Neuron (in vitro differentiated cells): Measurements from ENCODE around the gene C5orf22.
A peak's percentile ranks its signal among the peaks of the same experiment; 100 is the strongest.
"Not testable (repeated sequence)": the region's sequence is repeated elsewhere in the genome, so short reads cannot be mapped to it uniquely, and the experiment has no call there.

Source experiments
- H2AFZ ChIP-seq: one replicate; pipeline ENCODE4 v1.6.1; 2013; ENCODE audit warnings: low read depth, mild to moderate bottlenecking, inconsistent platforms, low read length, moderate library complexity
- H3K27me3 ChIP-seq: one replicate; pipeline ENCODE4 v1.6.1; 2013; ENCODE audit warnings: low read length; ENCODE audit not compliant: insufficient read depth
- H3K36me3 ChIP-seq: one replicate; pipeline ENCODE4 v1.6.1; 2013; ENCODE audit warnings: low read length; ENCODE audit not compliant: insufficient read depth
- H3K4me1 ChIP-seq: one replicate; pipeline ENCODE4 v1.6.1; 2013; ENCODE audit warnings: low read length; ENCODE audit not compliant: insufficient read depth
- H3K4me3 ChIP-seq: 2 replicates; pipeline ENCODE4 v1.5.1; 2013; ENCODE audit warnings: mild to moderate bottlenecking, low read length, moderate library complexity
- H3K9me3 ChIP-seq: one replicate; pipeline ENCODE4 v1.6.1; 2013; ENCODE audit warnings: low read length

The C5orf22 gene

GRCh38 chr5:31523041-31523440, 9.1 kb upstream of the C5orf22 start:
- no peaks in the 10 kb centered on the region for H3K4me1 ChIP-seq
- no peaks in the 10 kb centered on the region for H3K9me3 ChIP-seq
- peaks cover 81% of the 10 kb centered on the region for H3K36me3 ChIP-seq
- no peaks in the 10 kb centered on the region for H3K27me3 ChIP-seq
- no peak overlapping the region for H2AFZ ChIP-seq
- H3K4me3 ChIP-seq, result no peak overlapping the region

DNA sequence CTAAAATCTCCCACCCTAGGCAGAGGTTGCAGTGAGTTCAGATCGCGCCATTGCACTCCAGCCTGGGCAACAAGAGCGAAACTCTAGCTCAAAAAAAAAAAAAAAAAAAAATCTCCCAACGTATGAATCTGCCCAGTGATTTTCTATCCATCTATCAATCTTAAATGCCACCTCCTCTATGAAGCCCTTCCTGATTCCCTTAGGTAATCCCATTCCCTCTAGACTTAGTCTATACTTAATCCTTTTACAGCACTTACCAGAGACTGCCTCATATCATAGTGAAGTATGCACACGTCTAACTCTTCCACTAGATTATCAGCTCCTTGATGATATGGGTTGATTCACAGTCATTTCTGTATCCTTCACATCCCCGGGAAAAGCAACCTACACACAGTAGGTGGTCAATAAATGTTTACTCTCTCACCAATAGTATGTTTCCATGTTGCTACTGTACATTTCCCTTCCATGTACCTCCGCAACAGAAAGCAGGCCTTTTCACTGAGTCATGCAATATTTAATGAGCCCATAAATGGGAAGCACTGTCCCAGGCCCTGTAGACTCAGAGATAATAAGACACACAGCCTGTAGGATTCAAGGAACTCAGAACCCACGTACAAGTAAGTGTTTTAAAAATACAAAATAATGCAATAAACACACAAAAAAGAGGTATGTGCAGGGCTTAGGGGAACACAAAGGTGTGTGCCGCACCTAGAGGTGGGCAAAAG, 1.4 kb upstream of the C5orf22 start:
- Histone ChIP-seq H3K36me3 (peaks cover 57% of the 10 kb centered on the region), H3K4me1 (peaks cover 28% of the 10 kb centered on the region), H3K9me3 (no peaks in the 10 kb centered on the region), H3K27me3 (no peaks in the 10 kb centered on the region), H2AFZ (peak overlapping the region; percentile 81), H3K4me3 (peak overlapping the region; percentile 78)

DNA sequence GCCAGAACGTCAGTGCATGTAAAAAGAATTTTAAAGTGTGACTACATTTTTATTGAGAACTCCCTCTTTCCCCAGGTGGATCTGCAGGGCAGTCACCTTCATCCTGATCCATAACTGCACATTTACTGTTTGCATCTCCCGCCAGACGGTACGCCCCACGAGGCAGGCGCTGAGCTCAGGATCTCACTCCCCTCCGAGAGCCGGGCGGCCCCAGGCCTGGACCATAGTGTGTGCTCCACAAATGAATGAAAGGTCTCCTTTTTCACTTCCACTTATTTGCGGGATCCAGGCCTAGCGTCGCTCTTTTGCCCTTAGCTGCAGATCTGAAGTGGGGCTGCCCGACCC, 586 bp upstream of the C5orf22 start:
- peak overlapping the region; percentile 81 for H2AFZ ChIP-seq
- H3K27me3 ChIP-seq, result no peaks in the 10 kb centered on the region
- H3K9me3 ChIP-seq, result no peaks in the 10 kb centered on the region
- H3K4me3 ChIP-seq, result peak overlapping the region; percentile 78
- H3K36me3 ChIP-seq, result peaks cover 53% of the 10 kb centered on the region
- H3K4me1 ChIP-seq, result peaks cover 28% of the 10 kb centered on the region

- Histone ChIP-seq H3K36me3 (peaks cover 52% of the 10 kb centered on the region), H3K9me3 (no peaks in the 10 kb centered on the region), H3K4me3 (no peak overlapping the region), H3K27me3 (no peaks in the 10 kb centered on the region), H3K4me1 (peaks cover 41% of the 10 kb centered on the region), H2AFZ (no peak overlapping the region)
Observed at GRCh38 chr5:31534527-31535046, 2.5 kb downstream of the C5orf22 start.

- H2AFZ ChIP-seq, result no peak overlapping the region
- no peaks in the 10 kb centered on the region for H3K27me3 ChIP-seq
- H3K9me3 ChIP-seq, result no peaks in the 10 kb centered on the region
- peaks cover 72% of the 10 kb centered on the region for H3K36me3 ChIP-seq
- H3K4me3 ChIP-seq, result no peak overlapping the region
- H3K4me1 ChIP-seq, result peaks cover 24% of the 10 kb centered on the region
Observed at GRCh38 chr5:31536873-31537272, 4.8 kb downstream of the C5orf22 start.

DNA sequence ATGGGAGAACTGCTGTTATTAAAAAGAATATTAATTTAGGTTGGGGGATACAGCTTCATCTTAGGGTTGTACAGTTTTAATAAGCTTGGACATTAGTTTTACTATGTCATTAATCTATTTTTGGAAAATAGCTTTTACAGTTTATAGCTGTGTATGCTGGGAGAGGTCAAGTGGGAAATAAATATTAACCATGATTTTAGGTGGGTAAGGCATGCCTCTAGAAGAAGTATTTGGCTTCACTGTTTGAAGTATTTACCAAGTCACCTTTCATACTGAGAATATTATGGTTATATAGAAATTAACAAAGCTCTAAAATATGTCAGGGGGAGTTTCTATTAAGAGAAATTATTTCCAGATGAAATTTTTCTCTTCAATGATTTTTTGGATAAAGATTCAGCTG, 5.2 kb downstream of the C5orf22 start:
- Histone ChIP-seq H3K4me1 (peaks cover 24% of the 10 kb centered on the region), H2AFZ (no peak overlapping the region), H3K36me3 (peaks cover 73% of the 10 kb centered on the region), H3K27me3 (no peaks in the 10 kb centered on the region), H3K9me3 (no peaks in the 10 kb centered on the region), H3K4me3 (no peak overlapping the region)

GRCh38 chr5:31537851-31538250, 5.8 kb downstream of the C5orf22 start:
- Histone ChIP-seq H3K9me3 (no peaks in the 10 kb centered on the region), H3K4me1 (peaks cover 24% of the 10 kb centered on the region), H2AFZ (no peak overlapping the region), H3K36me3 (peaks cover 75% of the 10 kb centered on the region), H3K27me3 (no peaks in the 10 kb centered on the region), H3K4me3 (no peak overlapping the region)

GRCh38 chr5:31549114-31549513, 17.0 kb downstream of the C5orf22 start:
- not testable (repeated sequence) for H2AFZ ChIP-seq, H3K4me3 ChIP-seq, H3K27me3 ChIP-seq, H3K4me1 ChIP-seq, H3K9me3 ChIP-seq
- peaks cover 66% of the 10 kb centered on the region for H3K36me3 ChIP-seq

DNA sequence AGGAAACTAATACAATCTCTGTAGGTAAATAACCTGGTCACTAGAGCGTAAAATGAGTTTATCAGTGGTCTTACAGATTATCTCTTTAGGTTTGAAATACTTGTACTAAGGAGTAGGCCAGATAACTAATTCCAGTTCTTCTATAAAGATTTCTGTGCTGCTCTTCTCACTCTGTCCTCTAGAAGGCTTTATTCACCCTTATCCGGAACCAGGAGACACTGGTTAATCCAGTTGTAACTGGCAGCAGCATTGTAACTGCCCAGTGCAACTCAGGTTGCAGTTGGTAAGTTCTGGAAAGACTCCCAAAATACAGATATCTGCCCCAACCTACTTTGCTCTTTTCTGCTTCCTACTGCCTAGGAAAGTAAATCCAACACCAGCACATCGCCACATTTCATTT, 19.8 kb downstream of the C5orf22 start:
- Histone ChIP-seq H2AFZ (no peak overlapping the region), H3K4me1 (no peaks in the 10 kb centered on the region), H3K4me3 (no peak overlapping the region), H3K27me3 (no peaks in the 10 kb centered on the region), H3K9me3 (peaks cover 2% of the 10 kb centered on the region), H3K36me3 (peaks cover 54% of the 10 kb centered on the region)

DNA sequence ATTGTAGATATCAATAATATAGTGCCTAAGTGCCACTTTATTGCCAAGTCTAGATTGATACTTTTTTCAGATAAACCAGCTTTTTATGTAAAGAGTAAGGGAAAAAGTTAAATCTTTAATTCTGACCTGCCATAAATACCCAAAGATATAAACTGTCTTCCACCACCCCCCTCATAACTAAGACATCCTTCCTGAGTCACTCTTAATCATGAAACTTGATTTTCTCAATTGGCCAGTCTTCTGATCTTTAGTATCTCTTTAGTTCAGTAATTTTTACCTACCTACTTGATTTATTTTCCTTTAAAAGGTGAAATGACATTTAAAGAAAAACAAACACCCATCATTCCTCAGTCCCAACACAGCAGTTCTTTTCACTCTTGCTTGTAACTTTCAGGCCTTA, 21.8 kb downstream of the C5orf22 start:
- Histone ChIP-seq H3K4me3 (no peak overlapping the region), H2AFZ (no peak overlapping the region), H3K27me3 (no peaks in the 10 kb centered on the region), H3K36me3 (peaks cover 43% of the 10 kb centered on the region), H3K9me3 (no peaks in the 10 kb centered on the region), H3K4me1 (no peaks in the 10 kb centered on the region)

GRCh38 chr5:31554552-31554951, 22.5 kb downstream of the C5orf22 start:
- H3K27me3 ChIP-seq, result no peaks in the 10 kb centered on the region
- H2AFZ ChIP-seq, result no peak overlapping the region
- no peaks in the 10 kb centered on the region for H3K4me1 ChIP-seq
- H3K9me3 ChIP-seq, result no peaks in the 10 kb centered on the region
- H3K36me3 ChIP-seq, result peaks cover 40% of the 10 kb centered on the region
- no peak overlapping the region for H3K4me3 ChIP-seq

- Histone ChIP-seq H3K4me1 (no peaks in the 10 kb centered on the region), H3K27me3 (no peaks in the 10 kb centered on the region), H3K36me3 (peaks cover 33% of the 10 kb centered on the region), H3K4me3 (no peak overlapping the region), H3K9me3 (no peaks in the 10 kb centered on the region), H2AFZ (no peak overlapping the region)
Observed at GRCh38 chr5:31556461-31556860, 24.4 kb downstream of the C5orf22 start.

- peaks cover 2% of the 10 kb centered on the region for H3K9me3 ChIP-seq
- peaks cover 2% of the 10 kb centered on the region for H3K36me3 ChIP-seq
- no peak overlapping the region for H3K4me3 ChIP-seq
- H2AFZ ChIP-seq, result no peak overlapping the region
- no peaks in the 10 kb centered on the region for H3K27me3 ChIP-seq
- no peaks in the 10 kb centered on the region for H3K4me1 ChIP-seq
Observed at GRCh38 chr5:31559942-31560341, 27.8 kb downstream of the C5orf22 start.

DNA sequence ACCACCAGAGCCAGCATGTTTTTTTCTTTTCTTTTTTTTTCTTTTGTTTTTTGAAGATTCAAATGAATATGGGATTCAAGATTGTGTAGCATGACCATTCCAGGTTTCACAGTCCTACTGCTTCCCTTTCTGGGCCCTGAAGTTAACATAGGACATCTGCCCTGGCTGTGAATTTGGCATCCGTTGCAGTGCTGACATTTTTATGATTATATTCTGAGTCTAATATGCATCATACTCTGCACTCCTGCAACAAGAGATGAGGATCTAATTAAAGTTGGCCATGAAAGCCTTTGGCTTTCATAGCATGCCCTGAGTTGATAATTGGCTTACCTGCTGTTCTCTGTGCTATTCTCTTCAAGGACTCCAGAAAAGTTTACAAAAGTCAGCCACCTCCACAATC, 29.8 kb downstream of the C5orf22 start:
- Histone ChIP-seq H2AFZ (no peak overlapping the region), H3K4me3 (no peak overlapping the region), H3K36me3 (no peaks in the 10 kb centered on the region), H3K9me3 (peaks cover 4% of the 10 kb centered on the region), H3K27me3 (no peaks in the 10 kb centered on the region), H3K4me1 (no peaks in the 10 kb centered on the region)
